HG02973 (cell line): ENCODE data around the gene EXOG.

Experiments
- ATAC-seq: cut with Tn5 transposase; IDR thresholded peaks from one replicate; pipeline ENCODE4 v1.9.1; 2021; ENCODE audit warnings: moderate library complexity; ENCODE audit not compliant: unreplicated experiment

Gene EXOG

GRCh38 chr3:38472342-38472741 is 23.8 kb upstream of the EXOG start:
- ATAC-seq, result no peak

- no peak for ATAC-seq
Observed at GRCh38 chr3:38473229-38473628, 22.9 kb upstream of the EXOG start.

- ATAC-seq, result no peak
Observed at GRCh38 chr3:38474928-38475605, 21.1 kb upstream of the EXOG start.

GRCh38 chr3:38475716-38476115 is 20.4 kb upstream of the EXOG start:
- no peak for ATAC-seq

DNA sequence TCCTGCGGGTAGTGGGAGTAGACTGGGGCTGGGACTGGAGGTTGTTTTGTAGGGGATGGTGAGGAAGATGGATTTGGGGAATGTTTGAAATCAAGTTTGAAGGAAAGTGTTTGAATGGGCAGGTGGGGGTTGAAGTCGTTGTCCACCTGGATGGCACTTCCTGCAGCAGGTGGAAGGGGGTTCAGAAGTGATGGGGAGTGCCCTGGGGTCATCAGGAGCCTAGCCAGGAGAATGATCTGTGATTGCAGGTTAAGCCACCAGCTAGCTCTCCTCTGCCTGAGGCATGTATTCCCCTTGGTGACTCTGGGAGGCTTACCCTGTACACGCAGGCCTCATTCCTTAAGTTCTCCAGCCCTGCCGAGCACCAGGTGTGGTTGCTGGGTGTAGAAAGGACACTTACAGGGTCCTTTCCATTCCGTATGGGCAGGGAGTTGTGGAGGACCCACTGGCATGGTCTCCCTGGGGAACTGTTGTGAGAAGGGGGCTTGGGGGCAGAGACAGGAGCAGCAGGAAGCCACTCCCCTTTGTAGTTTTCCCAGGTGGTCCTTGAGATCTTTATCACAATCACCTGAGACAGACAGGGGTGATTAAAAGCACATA is 19.9 kb upstream of the EXOG start:
- no peak for ATAC-seq

- no peak for ATAC-seq
Observed at GRCh38 chr3:38477057-38477820, 18.9 kb upstream of the EXOG start.

DNA sequence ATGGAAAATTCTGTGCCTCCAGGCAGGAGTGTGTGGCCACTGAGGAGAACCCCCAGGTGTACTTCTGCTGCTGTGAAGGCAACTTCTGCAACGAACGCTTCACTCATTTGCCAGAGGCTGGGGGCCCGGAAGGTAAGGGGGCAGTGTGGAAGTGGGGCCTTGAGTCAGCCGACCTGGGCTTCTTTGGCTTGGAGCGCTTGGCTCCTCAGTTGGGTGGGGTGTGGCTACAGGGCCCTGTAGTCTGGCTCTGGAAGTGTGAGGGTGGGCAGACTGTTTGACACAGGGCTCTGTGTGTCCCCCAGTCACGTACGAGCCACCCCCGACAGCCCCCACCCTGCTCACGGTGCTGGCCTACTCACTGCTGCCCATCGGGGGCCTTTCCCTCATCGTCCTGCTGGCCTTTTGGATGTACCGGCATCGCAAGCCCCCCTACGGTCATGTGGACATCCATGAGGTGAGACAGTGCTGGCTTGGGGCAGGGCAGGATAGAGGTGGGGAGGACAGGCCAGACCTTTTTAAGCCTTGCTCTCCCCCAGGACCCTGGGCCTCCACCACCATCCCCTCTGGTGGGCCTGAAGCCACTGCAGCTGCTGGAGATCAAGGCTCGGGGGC is 18.2 kb upstream of the EXOG start:
- ATAC-seq, result no peak

DNA sequence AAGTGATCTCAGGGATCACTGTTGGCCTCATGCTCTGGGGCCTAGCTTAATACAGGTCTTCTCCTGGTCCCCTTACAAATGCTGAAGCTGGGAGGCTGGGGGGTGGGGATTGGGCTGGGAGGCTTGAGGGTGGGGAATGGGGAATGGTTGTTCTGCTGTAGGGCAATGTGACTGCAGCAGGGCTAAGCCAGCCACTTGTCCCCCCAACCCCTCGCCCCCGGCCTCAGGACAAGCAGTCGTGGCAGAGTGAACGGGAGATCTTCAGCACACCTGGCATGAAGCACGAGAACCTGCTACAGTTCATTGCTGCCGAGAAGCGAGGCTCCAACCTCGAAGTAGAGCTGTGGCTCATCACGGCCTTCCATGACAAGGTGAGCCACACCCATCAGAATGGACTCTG is 17.2 kb upstream of the EXOG start:
- ATAC-seq, result no peak

GRCh38 chr3:38479431-38480092 is 16.6 kb upstream of the EXOG start:
- ATAC-seq, result no peak

DNA sequence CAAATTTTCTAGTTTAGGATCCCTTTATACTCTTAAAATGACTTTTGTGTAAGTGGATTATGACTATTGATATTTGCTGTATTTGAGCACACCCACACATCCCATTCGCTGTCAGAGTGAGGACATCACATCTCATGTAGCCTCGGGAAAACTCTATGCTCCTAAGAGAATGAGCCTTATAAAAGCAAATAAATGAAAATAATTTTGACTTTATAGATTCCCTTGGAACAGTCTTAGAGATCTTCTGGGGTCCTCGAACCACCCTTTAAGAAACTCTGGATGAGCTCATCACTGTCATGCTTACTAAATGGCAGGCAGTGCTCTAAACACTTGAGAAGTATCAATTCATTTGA is 16.1 kb upstream of the EXOG start:
- ATAC-seq, result no peak

DNA sequence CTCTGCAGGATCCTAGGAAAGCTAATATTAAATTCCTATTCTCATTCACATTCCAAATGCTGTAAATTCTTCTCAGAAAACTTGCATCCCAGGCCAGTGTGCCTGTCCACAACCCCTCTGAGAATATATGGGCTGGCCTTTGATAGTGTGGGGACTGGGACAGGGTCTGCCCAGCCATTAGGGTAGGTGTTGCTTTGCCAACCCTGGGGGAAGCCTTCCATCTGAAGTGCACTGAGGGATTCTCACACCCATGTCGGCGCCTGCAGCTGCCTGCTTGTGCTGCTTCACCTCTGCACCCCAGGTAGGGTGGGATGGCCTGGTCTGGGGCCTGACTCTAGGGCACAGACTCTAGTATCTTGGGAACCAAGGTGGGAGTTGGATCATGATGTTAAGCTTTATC is 15.2 kb upstream of the EXOG start:
- no peak for ATAC-seq

DNA sequence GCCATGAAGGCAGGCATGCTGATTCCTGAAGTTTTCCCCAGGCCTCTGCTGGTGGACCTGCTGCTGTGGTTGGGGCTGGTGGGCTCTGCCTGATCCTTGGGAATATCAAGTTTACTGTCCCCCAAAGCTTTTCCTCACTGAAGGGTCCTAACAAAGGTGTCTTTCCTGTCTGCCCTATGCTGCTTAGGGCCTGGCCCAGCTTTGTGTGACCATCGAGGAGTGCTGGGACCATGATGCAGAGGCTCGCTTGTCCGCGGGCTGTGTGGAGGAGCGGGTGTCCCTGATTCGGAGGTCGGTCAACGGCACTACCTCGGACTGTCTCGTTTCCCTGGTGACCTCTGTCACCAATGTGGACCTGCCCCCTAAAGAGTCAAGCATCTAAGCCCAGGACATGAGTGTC is 13.2 kb upstream of the EXOG start:
- no peak for ATAC-seq

- peak; percentile 70 for ATAC-seq
Observed at GRCh38 chr3:38487323-38487722, 8.8 kb upstream of the EXOG start.

DNA sequence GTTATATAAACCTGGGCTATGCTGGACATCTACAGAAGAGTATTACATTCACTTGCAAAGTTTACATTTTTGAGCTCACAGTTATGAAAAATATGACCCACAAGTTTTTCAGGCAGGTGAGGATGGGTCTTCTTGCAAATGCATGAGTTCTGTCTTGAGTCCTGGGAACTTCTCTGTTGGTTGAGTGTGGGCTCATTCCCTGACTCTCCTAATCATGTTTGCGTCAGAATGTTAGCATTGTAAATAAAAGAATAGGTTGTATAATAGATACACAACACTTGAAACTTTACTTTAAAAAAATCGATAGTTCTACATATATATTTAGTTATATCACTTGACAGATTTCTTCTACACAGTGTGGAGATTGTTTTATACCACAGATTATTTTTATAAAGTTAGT is 7.2 kb upstream of the EXOG start:
- no peak for ATAC-seq

DNA sequence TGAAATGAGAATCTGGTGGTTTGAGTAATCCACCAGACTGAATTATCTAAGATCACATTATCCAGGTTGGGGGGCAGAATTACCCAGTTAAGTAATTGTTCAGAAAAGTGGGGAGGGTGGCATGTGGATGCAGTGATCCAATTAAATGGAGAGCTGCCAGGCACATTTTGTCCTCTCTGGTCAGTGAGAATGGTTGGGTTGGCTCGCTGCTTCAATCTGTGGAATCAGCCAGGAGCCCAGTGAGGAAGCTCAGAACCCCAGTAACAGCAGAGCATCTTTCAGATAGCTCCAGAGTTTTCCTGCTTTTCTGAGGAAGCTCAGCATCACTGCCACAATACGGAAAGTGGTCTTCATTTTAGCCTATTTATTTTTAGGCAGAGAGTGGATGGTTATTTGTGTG is 6.4 kb upstream of the EXOG start:
- no peak for ATAC-seq

- no peak for ATAC-seq
Observed at GRCh38 chr3:38490281-38491030, 5.7 kb upstream of the EXOG start.

DNA sequence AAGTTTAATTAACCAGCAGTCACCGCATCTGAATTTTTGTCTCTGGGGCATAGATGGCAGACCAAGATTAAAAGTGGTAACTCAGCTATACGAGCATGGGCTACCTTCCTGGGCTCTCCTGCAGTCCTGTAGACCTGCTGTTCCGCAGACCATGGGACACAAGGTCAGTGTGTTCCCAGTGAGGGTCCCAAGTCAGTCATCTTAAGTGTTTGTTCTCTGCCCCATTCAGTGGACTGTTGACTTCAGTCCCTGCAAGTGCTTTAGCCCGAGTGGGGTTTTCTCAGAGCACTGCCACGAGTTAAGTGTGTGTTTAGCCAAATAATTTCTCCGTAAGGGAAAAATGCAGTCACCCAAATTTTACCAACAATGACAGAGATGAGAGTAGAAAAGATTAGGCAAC is 4.9 kb upstream of the EXOG start:
- no peak for ATAC-seq

DNA sequence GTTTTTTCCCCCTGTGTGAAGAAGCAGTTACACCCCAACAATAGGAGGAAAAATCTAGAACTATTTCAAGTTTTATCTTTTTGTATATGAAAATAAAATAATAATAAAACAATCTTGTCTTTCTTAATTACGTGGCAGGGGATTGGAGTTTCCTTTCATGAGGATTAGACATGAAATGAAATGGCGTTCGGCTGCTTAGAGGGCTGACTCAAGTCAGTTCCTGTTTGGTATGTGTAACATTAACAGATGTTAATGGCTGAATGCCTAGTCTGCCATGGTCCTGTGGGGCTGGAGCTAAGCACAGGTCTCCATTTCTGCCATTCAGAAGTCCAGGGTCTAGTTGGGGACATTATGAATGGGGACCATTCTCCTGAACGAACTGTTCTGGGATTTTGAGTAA is 3.1 kb upstream of the EXOG start:
- ATAC-seq, result no peak

GRCh38 chr3:38497031-38497430 is 891 bp downstream of the EXOG start:
- no peak for ATAC-seq

- ATAC-seq, result no peak
Observed at GRCh38 chr3:38500688-38501417, 4.7 kb downstream of the EXOG start.
